Neural crest cell (in vitro differentiated cells): ENCODE measurements around the gene CPXM2. TPM values are rescaled to one million over a fixed set of nuclear protein-coding genes. Genes with fewer than 3 reads are reported as not detected.

Experiments used
- DNase-seq: peaks from one replicate; pipeline ENCODE4 v3.0.0; 2021; ENCODE audit warnings: low read depth, mixed read lengths, low spot score
- H3K27ac Mint-ChIP-seq: one replicate; pipeline ENCODE4 v1.8.0; 2021; ENCODE audit warnings: mild to moderate bottlenecking, mixed read lengths; ENCODE audit not compliant: unreplicated experiment
- H3K27me3 Mint-ChIP-seq: 2 replicates; pipeline ENCODE4 v1.8.0; 2021; ENCODE audit warnings: low read depth, mild to moderate bottlenecking, mixed read lengths
- H3K36me3 Mint-ChIP-seq: 2 replicates; pipeline ENCODE4 v1.8.0; 2021; ENCODE audit warnings: low read depth, mild to moderate bottlenecking, mixed read lengths
- H3K4me1 Mint-ChIP-seq: 2 replicates; pipeline ENCODE4 v1.8.0; 2021; ENCODE audit warnings: mixed read lengths
- H3K4me3 Mint-ChIP-seq: one replicate; pipeline ENCODE4 v1.8.0; 2021; ENCODE audit warnings: mild to moderate bottlenecking, mixed read lengths
- H3K9me3 Mint-ChIP-seq: 2 replicates; pipeline ENCODE4 v1.8.0; 2021; ENCODE audit warnings: mixed read lengths
- total RNA-seq: library from RNA; stranded (reverse); gene quantifications from 2 replicates; pipeline ENCODE4 v1.2.1, GENCODE V29; 2021
- TF ChIP-seq, protein P1 (sequence below): fragments of 200-600 bp; sonication (generic); conservative IDR thresholded peaks from 2 replicates; pipeline ENCODE4 v1.5.0; 2021; ENCODE audit warnings: antibody characterized with exemption, mild to moderate bottlenecking

Gene CPXM2
- total RNA-seq, 1 donor from 2014 or later: not detected

DNA sequence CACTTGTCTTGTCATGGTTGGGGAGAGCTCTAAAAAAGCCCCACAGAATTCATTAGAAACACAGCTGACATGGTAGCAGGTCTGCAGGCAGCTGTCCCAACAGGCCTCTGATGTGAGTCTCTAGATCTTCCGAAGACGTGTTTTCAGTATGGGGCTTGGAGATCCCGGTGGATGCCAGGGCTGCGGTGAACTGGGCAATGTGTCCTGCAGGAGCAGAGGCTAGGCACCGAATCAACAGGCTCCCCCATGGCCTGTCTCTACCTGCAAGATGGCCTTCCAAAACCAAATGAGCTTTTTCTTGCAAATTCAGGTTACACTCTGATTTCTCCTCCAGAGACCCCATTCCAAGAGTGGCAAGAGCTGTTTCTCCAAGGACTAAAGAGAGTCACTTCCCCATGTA lies 2.9 kb downstream of the CPXM2 start:
- no peaks in the 10 kb centered on the region for H3K36me3 Mint-ChIP-seq
- no peak for DNase-seq
- H3K9me3 Mint-ChIP-seq: no peaks in the 10 kb centered on the region
- TF ChIP-seq, protein P1, sequence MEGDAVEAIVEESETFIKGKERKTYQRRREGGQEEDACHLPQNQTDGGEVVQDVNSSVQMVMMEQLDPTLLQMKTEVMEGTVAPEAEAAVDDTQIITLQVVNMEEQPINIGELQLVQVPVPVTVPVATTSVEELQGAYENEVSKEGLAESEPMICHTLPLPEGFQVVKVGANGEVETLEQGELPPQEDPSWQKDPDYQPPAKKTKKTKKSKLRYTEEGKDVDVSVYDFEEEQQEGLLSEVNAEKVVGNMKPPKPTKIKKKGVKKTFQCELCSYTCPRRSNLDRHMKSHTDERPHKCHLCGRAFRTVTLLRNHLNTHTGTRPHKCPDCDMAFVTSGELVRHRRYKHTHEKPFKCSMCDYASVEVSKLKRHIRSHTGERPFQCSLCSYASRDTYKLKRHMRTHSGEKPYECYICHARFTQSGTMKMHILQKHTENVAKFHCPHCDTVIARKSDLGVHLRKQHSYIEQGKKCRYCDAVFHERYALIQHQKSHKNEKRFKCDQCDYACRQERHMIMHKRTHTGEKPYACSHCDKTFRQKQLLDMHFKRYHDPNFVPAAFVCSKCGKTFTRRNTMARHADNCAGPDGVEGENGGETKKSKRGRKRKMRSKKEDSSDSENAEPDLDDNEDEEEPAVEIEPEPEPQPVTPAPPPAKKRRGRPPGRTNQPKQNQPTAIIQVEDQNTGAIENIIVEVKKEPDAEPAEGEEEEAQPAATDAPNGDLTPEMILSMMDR: no peak
- no peak overlapping the region for H3K4me3 Mint-ChIP-seq
- peaks cover 10% of the 10 kb centered on the region for H3K4me1 Mint-ChIP-seq
- no peak overlapping the region for H3K27ac Mint-ChIP-seq
- peaks cover 73% of the 10 kb centered on the region for H3K27me3 Mint-ChIP-seq

DNA sequence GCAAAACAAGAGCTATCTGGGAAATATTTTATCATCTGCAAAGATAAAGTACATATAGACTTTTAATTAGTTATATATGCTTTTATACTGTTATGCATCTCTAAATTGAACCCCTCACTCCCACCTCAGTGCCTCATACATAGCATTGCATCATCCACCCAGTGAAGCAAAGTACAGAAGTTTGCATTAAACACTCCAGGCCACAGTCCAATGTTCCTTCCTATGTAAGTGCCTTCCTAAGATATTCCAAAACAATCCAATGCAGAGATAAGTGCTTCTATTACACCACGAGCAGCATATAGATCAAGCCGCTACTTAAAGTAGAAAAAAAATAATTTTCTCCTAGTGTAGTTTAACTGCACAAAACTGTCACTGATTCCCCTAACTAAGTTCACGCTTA lies 3.4 kb downstream of the CPXM2 start:
- TF ChIP-seq, protein P1: no peak
- H3K4me1 Mint-ChIP-seq: peaks cover 10% of the 10 kb centered on the region
- H3K36me3 Mint-ChIP-seq: no peaks in the 10 kb centered on the region
- H3K27me3 Mint-ChIP-seq: peaks cover 70% of the 10 kb centered on the region
- no peak overlapping the region for H3K27ac Mint-ChIP-seq
- DNase-seq: no peak
- H3K4me3 Mint-ChIP-seq: no peak overlapping the region
- no peaks in the 10 kb centered on the region for H3K9me3 Mint-ChIP-seq

DNA sequence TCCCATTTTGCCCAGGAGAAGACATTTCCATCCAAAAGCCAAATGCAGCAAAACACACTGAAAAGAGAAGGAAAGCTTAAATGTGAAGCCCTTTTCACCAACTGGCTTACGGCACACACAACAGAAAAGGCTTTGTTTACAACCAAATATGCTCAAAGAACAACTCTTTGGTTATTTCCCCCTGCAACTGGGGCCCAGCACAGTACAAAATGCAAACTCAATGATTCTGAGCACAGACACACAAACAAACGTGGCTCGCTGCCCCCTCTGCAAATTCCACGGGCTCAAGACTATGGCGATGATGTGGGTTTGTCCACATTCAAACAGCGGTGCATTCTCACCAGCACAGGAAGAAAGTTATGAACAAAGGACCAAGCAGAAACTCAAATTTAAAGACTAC lies 5.3 kb downstream of the CPXM2 start:
- Mint-ChIP-seq H3K27me3 (peaks cover 55% of the 10 kb centered on the region), H3K36me3 (no peaks in the 10 kb centered on the region), H3K4me3 (no peak overlapping the region), H3K9me3 (no peaks in the 10 kb centered on the region), H3K4me1 (peaks cover 10% of the 10 kb centered on the region), H3K27ac (no peak overlapping the region)
- TF ChIP-seq, protein P1: no peak
- DNase-seq: no peak

DNA sequence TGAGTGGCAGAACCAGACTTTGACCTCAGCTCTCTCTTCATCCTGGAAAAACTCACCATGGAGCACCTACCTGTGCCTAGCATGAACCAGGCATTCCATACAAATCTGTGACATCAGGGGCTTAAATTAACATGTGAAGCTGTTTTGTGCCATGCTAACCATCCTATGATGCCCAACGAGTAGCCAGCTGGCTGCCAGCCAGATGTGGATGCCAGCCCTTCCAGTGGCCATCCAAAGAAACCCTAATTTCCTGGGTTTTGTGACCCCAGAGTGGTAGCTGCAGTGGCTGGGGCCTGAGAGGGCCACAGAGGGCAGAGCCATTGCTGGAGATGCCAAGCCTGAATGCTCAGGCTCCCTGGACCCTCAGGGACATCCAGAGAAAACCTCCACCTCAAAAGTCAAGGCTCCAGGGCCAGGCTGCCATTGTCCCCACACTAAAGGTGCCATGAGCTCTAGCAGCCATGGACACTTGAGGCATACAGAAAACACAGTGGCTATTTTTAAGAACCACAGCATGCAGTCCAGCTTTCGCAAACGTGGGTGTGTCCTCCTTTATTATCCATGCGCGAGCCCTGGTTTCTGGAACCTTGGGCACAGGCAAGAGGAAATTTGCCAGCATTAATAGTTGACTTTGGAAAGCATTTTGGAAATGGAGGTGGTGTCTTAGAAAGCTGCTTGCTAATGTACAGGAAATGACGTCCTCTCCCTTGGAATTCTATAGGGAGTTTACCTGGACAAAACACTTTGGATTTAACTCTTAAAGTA lies 6.0 kb downstream of the CPXM2 start:
- H3K27ac Mint-ChIP-seq: no peak overlapping the region
- DNase-seq: no peak
- TF ChIP-seq, protein P1: no peak
- peaks cover 10% of the 10 kb centered on the region for H3K4me1 Mint-ChIP-seq
- no peak overlapping the region for H3K4me3 Mint-ChIP-seq
- H3K36me3 Mint-ChIP-seq: no peaks in the 10 kb centered on the region
- H3K9me3 Mint-ChIP-seq: no peaks in the 10 kb centered on the region
- peaks cover 49% of the 10 kb centered on the region for H3K27me3 Mint-ChIP-seq

DNA sequence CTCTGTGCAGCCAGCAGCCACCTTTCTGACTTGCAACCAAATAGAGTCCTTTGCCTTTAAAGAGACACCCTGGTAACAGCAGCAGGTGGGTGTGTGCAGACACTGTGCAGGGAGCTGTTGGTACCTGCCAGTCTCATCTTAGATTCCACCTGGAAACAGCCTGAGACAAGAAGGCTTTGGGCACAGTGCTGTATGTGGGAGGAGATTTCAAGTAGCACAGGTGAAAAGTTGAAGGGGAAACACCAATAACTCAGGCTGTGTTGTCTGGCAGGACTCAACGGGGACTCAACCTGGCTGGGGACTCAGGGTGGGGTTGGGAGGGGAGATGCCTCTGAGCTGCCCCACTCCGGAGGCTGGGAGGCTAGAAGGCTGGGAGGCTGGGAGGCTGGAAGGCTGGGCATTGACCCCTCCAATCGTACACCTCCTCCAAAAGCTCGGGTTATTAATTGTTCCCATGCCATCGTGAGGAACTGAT lies 6.7 kb downstream of the CPXM2 start:
- Mint-ChIP-seq H3K36me3 (no peaks in the 10 kb centered on the region), H3K9me3 (no peaks in the 10 kb centered on the region), H3K4me3 (no peak overlapping the region), H3K27ac (no peak overlapping the region), H3K4me1 (peaks cover 10% of the 10 kb centered on the region), H3K27me3 (peaks cover 42% of the 10 kb centered on the region)
- TF ChIP-seq, protein P1: no peak
- DNase-seq: no peak
